Measurements from ENCODE around the gene D2HGDH.

D2HGDH gene

DNA sequence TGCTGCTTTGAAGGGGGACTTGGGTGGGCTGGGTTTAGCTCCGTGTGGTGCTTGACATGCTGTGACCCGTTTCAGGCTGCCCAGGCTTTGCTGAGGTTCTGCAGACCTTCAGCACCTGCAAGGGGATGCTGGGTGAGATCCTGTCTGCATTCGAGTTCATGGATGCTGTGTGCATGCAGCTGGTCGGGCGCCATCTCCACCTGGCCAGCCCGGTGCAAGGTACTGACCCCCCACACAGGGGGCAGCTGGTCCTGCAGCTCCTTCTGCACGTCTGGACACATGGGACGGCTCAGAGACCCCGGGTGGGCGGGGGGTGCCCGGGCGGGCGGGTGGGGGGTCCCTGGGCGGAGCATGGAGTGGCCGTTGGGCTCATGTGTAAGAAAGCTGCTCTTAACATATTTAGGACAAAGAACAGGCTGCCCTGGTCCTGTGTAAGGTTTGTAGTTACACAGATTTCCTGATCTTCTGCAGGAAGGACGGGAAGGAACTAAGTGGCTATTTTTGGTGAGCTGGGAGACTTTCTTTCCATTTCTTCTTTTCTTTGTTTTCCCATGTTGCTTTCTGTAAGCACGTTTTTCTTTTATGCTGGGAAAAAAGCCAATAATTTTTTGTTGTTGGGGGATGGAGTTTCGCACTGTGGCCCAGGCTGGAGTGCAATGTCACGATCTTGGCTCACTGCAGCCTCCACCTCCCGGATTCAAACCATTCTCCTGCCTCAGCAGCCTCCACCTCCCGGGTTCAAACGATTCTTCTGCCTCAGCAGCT, 15.8 kb downstream of the D2HGDH start:
- TF ChIP-seq, protein P1, sequence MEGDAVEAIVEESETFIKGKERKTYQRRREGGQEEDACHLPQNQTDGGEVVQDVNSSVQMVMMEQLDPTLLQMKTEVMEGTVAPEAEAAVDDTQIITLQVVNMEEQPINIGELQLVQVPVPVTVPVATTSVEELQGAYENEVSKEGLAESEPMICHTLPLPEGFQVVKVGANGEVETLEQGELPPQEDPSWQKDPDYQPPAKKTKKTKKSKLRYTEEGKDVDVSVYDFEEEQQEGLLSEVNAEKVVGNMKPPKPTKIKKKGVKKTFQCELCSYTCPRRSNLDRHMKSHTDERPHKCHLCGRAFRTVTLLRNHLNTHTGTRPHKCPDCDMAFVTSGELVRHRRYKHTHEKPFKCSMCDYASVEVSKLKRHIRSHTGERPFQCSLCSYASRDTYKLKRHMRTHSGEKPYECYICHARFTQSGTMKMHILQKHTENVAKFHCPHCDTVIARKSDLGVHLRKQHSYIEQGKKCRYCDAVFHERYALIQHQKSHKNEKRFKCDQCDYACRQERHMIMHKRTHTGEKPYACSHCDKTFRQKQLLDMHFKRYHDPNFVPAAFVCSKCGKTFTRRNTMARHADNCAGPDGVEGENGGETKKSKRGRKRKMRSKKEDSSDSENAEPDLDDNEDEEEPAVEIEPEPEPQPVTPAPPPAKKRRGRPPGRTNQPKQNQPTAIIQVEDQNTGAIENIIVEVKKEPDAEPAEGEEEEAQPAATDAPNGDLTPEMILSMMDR (IDR thresholded peaks at IDR 0.05; ENCODE audit: low read depth, low read length), result no peak
- no peak overlapping the region for H3K4me3 ChIP-seq (ENCODE audit: low read depth, low read length)

DNA sequence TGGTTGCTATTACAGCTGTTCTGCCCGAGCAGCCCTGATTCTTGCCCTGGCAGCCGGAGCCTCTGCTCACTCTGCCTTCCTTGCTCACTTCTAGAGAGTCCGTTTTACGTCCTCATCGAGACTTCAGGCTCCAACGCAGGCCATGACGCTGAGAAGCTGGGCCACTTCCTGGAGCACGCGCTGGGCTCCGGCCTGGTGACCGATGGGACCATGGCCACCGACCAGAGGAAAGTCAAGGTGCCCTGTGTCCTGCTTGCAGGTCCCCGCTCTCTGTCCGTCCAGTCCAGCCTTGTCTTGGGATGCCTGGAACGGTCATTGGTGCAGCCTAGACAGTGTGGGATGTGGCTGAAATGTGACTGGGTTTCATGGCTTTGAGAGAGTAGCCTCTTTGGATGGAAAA, 16.7 kb downstream of the D2HGDH start:
- TF ChIP-seq, protein P1 (IDR thresholded peaks at IDR 0.05; ENCODE audit: low read depth, low read length), result no peak
- no peak overlapping the region for H3K4me3 ChIP-seq (ENCODE audit: low read depth, low read length)

DNA sequence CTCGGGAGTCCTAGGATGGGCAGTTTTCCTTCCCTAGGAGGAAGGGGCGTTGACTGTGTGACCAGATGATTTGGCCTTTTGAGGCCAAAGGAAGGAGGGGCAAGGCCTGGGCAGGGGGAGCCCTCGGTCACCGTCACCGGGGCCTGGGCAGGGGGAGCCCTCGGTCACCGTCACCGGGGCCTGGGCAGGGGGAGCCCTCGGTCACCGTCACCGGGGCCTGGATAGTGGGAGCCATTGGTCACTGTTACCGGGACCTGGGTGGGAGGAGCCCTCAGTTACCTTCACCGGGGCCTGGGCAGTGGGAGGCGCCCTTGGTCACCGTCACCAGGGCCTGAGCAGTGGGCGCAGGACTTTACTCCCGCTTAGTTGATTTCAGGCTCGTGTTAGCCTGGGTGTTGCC, 17.3 kb downstream of the D2HGDH start:
- no peak overlapping the region for H3K4me3 ChIP-seq (ENCODE audit: low read depth, low read length)
- TF ChIP-seq, protein P1 (IDR thresholded peaks at IDR 0.05; ENCODE audit: low read depth, low read length), result no peak

DNA sequence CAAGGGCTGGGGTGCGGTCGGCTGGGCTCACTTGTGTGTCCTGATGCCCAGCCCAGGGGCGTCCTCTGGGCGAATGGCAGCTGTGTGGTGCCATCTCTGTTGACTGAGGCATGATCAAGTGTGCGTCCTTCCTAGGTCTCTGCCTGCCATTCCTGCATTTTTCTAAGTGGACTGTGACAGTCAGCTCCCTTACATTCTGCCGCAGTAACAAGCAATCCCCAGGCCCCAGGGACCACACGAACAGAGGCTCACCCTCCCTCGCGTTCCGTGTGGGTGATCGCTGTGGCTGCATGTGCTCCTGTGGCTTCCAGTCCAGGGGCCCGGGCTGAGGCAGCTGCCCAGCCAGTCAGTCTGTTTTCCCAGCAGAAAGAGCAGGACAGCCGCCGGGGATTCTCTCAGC, 17.8 kb downstream of the D2HGDH start:
- H3K4me3 ChIP-seq (ENCODE audit: low read depth, low read length), result no peak overlapping the region

DNA sequence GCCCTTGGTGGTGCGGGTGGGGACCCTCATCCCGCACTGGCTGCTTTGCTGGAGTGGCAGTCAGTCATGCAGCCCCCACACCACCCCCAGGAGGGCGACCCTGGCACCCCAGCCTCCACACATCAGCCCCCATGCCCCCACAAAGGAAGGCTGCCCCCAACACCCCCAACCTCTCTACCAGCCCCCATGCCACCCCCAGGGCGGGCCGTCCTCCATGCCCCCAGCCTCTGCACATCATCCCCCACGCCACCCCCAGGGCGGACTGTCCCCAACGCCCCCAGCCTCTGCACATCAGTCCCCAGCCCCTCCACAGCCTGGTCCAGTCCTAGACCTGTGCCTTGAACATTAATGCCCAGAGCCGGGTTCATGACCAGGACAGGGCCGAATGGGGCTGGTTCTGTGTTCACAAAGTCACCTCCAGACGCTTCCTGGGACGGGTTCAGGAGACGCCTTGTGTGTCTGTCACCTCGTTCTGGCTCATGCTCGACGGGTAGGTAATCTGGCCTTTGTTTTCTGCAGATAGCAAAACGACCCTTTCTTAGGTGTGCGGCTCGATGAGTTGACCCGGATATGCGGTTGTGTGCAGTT, 18.4 kb downstream of the D2HGDH start:
- TF ChIP-seq, protein P1 (IDR thresholded peaks at IDR 0.05; ENCODE audit: low read depth, low read length), result no peak
- no peak overlapping the region for H3K4me3 ChIP-seq (ENCODE audit: low read depth, low read length)

More for the DNA sequence above, 17.8 kb downstream of the D2HGDH start:
- TF ChIP-seq, protein P1 (IDR thresholded peaks at IDR 0.05; ENCODE audit: low read depth, low read length), result no peak

DNA sequence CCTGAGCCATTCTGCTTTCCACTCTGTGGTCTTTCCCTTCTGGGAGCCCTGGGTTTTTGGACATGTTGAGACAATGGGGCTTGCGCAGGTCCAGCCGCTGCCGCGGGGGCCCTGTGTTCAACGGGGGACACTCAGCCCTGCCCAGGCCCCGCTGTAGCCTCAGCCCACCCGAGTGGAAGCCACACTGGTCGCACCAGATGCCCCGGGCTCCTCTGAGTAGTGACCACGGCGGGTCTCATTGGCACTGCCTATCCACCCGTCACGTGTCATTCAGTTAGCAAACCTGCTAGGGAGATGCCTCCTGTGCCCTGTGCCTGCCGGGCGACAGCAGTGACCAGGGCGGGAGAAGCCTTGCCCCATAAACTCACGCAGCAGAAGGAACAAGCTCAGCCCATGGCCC, 19.1 kb downstream of the D2HGDH start:
- TF ChIP-seq, protein P1 (IDR thresholded peaks at IDR 0.05; ENCODE audit: low read depth, low read length), result no peak

DNA sequence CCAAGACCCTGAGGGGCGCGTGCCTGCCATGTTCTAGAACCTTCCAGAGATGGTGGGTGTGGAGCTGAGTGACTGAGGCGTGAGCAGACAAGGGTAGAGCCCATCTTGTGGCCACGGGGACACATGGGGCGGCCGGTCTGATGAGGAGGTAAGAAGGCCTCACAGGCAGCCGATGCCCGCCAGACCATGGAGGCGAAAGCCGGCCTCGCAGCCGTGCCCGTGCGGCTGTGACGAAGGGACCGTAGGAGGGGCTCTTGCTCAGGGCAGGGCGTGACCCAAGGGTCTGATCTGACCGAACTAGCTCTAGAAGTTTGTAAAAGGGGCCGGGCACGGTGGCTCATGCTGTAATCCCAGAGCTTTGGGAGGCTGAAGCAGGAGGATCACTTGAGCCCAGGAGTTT, 19.6 kb downstream of the D2HGDH start:
- TF ChIP-seq, protein P1 (IDR thresholded peaks at IDR 0.05; ENCODE audit: low read depth, low read length), result no peak
- H3K4me3 ChIP-seq (ENCODE audit: low read depth, low read length), result no peak overlapping the region

More for the DNA sequence above, 19.1 kb downstream of the D2HGDH start:
- no peak overlapping the region for H3K4me3 ChIP-seq (ENCODE audit: low read depth, low read length)
